ENCODE results near the gene CCDC88A.

CCDC88A gene

DNA sequence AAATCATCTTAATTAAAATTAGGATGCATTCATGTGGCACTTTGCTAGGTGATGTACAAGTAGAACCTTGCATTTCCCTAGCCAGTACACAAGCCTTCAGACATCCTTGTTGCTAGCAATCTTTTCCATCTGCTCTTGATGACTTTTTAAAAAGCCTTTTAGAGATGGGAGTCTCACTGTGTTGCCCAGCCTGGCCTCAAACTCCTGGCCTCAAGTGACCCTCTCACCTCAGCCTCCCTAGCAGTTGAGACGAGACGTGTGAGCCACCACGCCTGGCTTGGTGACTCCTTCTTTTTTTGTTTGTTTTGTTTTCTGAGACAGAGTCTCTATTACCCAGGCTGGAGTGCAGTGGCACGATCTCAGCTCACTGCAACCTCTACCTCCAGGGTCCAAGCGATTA is 1.7 kb upstream of the CCDC88A start:
- DNase-seq (ENCODE audit: low read depth), result no peak
- no peak overlapping the region for H3K4me3 ChIP-seq (ENCODE audit: low read depth, low read length)
- TF ChIP-seq, protein P1, sequence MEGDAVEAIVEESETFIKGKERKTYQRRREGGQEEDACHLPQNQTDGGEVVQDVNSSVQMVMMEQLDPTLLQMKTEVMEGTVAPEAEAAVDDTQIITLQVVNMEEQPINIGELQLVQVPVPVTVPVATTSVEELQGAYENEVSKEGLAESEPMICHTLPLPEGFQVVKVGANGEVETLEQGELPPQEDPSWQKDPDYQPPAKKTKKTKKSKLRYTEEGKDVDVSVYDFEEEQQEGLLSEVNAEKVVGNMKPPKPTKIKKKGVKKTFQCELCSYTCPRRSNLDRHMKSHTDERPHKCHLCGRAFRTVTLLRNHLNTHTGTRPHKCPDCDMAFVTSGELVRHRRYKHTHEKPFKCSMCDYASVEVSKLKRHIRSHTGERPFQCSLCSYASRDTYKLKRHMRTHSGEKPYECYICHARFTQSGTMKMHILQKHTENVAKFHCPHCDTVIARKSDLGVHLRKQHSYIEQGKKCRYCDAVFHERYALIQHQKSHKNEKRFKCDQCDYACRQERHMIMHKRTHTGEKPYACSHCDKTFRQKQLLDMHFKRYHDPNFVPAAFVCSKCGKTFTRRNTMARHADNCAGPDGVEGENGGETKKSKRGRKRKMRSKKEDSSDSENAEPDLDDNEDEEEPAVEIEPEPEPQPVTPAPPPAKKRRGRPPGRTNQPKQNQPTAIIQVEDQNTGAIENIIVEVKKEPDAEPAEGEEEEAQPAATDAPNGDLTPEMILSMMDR (IDR thresholded peaks at IDR 0.05; ENCODE audit: insufficient read depth, low read depth, low read length, missing control alignments), result no peak

DNA sequence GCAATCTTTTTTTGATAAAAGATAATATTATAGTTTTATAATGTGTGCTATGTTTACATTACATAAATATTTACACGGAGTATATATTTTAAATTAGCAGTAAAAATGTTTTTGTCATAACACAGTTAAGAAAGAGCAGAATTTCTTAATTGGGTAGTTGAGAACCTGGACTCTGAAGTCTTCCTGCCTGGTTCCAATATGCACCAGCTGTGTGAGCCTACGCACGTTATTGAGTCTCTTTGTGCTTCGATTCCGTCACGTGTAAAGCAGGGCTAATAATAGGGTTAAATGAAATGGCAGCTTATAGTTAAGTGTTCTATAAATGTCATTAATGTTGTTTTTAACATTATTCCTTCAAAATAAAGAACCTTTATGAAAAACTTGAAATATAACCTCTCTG is 1.2 kb upstream of the CCDC88A start:
- TF ChIP-seq, protein P1 (IDR thresholded peaks at IDR 0.05; ENCODE audit: insufficient read depth, low read depth, low read length, missing control alignments), result no peak
- H3K4me3 ChIP-seq (ENCODE audit: low read depth, low read length), result peak overlapping the region; percentile 69
- DNase-seq (ENCODE audit: low read depth), result no peak

GRCh38 chr2:55420439-55420725 is 726 bp upstream of the CCDC88A start:
- TF ChIP-seq, protein P1 (IDR thresholded peaks at IDR 0.05; ENCODE audit: insufficient read depth, low read depth, low read length, missing control alignments), result no peak
- no peak for DNase-seq (ENCODE audit: low read depth)
- H3K4me3 ChIP-seq (ENCODE audit: low read depth, low read length), result peak overlapping the region; percentile 69

DNA sequence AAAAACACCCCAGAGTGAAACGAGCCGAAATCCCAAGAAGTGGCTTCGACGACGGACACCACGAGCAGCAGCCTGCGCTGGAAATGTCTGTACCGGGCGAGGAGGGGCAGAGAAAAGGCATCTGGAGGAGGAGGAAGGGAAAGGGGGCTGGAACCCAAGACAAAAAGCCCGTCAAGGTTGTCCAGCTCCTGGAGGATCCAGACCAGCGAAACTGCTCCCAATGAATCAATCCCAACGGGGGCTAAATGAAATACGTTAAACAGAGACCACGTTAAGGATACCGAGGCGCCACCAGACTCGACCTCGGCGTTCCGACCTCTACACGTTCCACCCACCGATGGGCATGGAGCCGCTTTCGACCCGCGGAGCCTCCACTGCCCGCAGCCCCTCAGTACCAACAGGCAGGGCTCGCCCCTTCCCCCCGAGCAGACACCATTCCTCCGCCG is 400 bp downstream of the CCDC88A start:
- TF ChIP-seq, protein P1 (IDR thresholded peaks at IDR 0.05; ENCODE audit: insufficient read depth, low read depth, low read length, missing control alignments), result no peak
- H3K4me3 ChIP-seq (ENCODE audit: low read depth, low read length), result peak overlapping the region; percentile 69
- no peak for DNase-seq (ENCODE audit: low read depth)

- DNase-seq (ENCODE audit: low read depth), result peak; percentile 18
These were observed 984 bp downstream of the CCDC88A start for GRCh38 chr2:55418512-55419232.

DNA sequence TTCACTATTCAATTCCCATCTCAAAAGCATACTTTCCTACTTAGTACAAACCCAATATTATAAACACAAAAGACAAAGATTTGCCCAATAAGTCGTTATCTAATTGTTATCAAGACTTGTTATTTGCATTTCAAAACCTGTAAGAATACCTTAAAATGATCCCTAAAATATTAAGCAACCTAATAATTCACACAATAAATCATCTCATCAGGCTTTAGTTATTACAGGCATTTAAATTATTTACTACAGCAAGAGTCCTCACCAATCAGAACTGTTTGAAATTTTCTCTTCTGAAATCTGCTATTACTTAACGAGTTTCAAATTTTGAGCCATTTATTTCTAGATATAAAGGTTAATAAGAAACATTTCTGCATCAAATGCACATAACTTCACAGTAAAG is 1.6 kb downstream of the CCDC88A start:
- H3K4me3 ChIP-seq (ENCODE audit: low read depth, low read length), result peak overlapping the region; percentile 69
- TF ChIP-seq, protein P1 (IDR thresholded peaks at IDR 0.05; ENCODE audit: insufficient read depth, low read depth, low read length, missing control alignments), result no peak
- DNase-seq (ENCODE audit: low read depth), result no peak

More at GRCh38 chr2:55418512-55419232, 984 bp downstream of the CCDC88A start:
- peak overlapping the region; percentile 69 for H3K4me3 ChIP-seq (ENCODE audit: low read depth, low read length)
- TF ChIP-seq, protein P1 (IDR thresholded peaks at IDR 0.05; ENCODE audit: insufficient read depth, low read depth, low read length, missing control alignments), result no peak

Measured in GM12865 (cell line).